Measurements from ENCODE around the gene CD2BP2.
"Not testable (repeated sequence)": the region's sequence is repeated elsewhere in the genome, so short reads cannot be mapped to it uniquely, and the experiment has no call there.

The CD2BP2 gene

GRCh38 chr16:30341971-30342370, 13.1 kb downstream of the CD2BP2 start:
- DNase-seq (ENCODE audit: low read depth), result not testable (repeated sequence)

GRCh38 chr16:30340621-30341020, 14.5 kb downstream of the CD2BP2 start:
- DNase-seq (ENCODE audit: low read depth), result no peak

GRCh38 chr16:30338715-30339114, 16.4 kb downstream of the CD2BP2 start:
- not testable (repeated sequence) for DNase-seq (ENCODE audit: low read depth)

GRCh38 chr16:30337964-30338357, 17.1 kb downstream of the CD2BP2 start:
- not testable (repeated sequence) for DNase-seq (ENCODE audit: low read depth)

GRCh38 chr16:30335598-30336474, 19.3 kb downstream of the CD2BP2 start:
- no peak for DNase-seq (ENCODE audit: low read depth)

- DNase-seq (ENCODE audit: low read depth), result peak; percentile 79
These were observed 20.0 kb downstream of the CD2BP2 start for GRCh38 chr16:30335028-30335597.

- peak; percentile 76 for DNase-seq (ENCODE audit: low read depth)
These were observed 20.6 kb downstream of the CD2BP2 start for GRCh38 chr16:30334473-30334989.

GRCh38 chr16:30324220-30324619, 30.9 kb downstream of the CD2BP2 start:
- not testable (repeated sequence) for DNase-seq (ENCODE audit: low read depth)

GRCh38 chr16:30318647-30319046, 36.5 kb downstream of the CD2BP2 start:
- DNase-seq (ENCODE audit: low read depth), result not testable (repeated sequence)

GRCh38 chr16:30310937-30311336, 44.2 kb downstream of the CD2BP2 start:
- DNase-seq (ENCODE audit: low read depth), result not testable (repeated sequence)

GRCh38 chr16:30309255-30309654, 45.9 kb downstream of the CD2BP2 start:
- DNase-seq (ENCODE audit: low read depth), result not testable (repeated sequence)
